Activated T-cell treated with anti-CD3 and anti-CD28 coated beads for 4 hours (primary cell): Measurements from ENCODE around the gene ATP11B.
"Not testable (repeated sequence)": the region's sequence is repeated elsewhere in the genome, so short reads cannot be mapped to it uniquely, and the experiment has no call there.

Experiments
- DNase-seq: peaks from one replicate; pipeline ENCODE4 v3.0.0-alpha.2; 2020

Gene ATP11B

DNA sequence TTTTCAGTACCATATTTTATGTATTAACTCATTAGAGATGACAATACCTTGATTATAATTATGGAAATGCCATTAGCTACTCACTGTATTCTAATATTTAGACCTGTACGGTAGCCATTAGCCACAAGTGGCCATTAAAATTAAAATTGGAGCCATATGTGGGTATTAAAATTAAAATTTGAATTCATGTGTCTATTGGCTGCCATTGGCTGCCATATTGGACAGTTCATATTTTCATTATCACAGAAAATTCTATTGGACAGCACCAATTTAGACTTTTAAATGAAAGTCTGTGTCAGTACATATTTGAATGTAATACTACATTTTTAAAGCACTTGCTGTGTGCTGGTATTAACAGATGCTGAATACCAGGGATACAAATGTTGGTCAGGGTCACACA, 3.0 kb downstream of the ATP11B start:
- no peak for DNase-seq

DNA sequence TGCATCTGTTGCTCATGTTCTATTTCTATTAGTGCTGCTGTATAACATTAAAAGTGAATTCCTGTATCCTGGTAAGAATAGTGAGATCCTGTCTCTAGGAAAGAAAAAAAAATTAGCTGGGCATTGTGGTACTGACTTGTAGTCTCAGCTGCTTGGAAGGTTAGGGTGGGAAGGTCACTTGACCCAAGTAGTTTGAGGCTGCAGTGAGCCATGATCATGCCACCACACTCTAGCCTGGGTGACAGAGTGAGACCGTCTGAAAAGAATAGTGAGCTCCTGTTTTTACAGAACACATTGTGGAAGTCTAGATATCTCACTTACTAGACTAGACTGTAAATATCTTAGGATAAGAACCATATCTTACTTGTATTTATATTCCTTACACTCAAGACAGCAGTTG, 4.6 kb downstream of the ATP11B start:
- DNase-seq: no peak

GRCh38 chr3:182799143-182799542, 5.8 kb downstream of the ATP11B start:
- not testable (repeated sequence) for DNase-seq

GRCh38 chr3:182800508-182800907, 7.2 kb downstream of the ATP11B start:
- no peak for DNase-seq

DNA sequence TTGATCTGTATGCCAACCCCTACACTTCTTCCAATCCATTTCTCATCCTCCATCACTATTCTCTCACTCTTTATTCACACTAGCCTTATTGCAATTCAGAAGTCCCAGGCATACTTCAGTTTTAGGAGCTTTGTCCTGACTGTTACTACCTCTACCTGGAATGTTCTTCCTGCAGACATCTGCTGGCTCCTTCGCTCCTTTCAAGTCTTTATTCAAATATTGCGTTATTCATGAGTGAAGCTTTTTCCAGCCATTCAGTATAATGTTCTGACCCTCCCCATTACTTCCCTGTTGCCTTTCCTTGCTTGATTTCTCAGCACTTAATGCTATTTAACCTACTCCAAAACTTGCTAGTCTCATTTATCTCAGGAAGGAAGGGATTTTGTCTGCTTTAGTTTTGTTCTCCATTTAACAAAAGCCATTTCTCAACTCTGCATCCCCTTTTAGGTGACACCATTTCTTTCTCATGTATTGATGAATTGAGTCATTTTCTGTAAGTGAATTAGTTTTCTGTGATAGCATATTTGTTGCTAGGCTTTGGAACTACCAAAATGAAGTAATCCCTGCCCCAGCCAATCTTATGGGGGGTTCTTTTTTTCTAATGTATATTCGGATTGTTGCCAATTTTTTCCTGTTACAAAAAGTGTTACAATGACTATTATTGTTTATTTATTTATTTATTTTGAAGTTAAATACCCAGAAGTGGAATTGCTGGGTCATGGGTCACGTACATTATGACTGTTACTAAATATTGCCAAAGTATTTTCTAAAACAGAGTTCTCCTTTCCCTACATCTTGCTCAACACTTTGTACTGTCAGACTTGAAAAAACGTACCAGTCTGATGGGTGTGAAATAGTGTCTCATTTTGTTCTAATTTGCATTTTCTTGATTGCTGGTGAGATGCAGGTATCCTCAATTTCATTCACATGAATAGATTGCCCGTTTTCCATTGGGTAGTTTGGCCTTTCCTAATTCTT, 9.4 kb downstream of the ATP11B start:
- DNase-seq: no peak

DNA sequence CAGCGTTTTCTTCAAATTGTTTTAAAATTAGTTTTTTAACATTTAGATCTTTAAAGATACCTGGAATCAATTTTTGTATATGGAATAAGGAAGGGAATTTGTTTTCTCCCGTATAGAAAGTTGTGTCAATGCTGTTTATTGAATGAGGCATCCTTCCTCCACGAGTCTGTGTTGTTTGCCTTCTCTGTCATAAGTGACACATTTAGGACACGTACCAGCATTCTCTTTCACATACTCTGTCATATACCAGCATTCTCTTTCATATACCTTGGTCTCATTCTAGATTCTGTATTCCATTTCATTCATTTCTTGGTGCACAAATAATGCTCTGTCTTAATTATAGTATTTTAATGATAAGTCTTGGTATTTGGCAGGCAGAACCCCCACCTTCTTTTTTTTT, 10.3 kb downstream of the ATP11B start:
- no peak for DNase-seq

GRCh38 chr3:182807061-182807460, 13.8 kb downstream of the ATP11B start:
- DNase-seq: no peak

GRCh38 chr3:182808041-182808770, 14.9 kb downstream of the ATP11B start:
- DNase-seq: no peak

DNA sequence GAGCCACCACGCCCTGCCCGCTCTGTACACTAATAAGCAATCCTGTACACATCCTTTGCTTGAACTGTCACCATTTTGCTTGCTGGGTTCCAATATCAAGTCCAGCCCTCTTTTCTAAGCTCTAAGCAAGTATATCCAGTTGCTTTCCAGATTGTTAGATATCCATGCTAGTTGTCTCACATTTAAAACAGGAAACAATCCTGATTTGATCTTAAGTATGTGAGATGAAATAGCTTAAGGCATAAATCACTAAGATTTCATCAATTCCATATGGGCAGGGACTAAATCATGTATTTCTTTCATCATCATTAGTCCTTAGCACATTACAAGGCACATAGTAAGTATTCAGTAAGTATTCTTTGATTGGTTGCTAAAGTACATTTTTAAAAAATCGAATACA, 16.2 kb downstream of the ATP11B start:
- no peak for DNase-seq

DNA sequence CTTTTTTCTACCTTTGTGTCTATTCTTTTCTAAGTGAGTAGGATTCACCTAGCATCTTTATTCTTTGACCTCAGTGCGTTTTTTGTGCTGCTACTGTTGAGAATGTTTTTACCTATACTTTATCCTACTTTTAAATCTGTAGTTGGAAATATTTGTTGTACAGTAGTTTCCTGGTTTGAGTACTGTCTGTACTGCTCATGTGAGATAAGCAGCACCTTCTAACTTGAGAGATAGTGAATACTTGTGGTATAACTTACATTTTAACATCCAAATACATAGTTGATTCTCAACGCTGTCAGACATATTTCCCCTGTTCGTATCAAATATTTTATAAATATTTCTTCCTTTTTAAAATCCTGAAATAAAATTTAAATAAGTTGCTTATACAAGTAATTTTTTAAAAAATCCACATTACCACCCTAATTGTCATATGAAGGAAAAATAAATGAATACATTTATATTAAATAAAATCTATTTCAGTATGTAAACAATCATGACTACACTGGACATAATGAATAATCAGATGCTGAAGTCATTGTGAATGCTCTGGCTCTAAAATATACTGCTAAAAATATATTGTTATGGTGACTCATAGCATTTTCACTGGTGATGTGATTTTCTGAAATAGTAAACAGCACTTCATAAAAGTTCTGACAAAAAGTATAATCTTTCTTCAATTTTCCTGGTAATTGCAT, 17.4 kb downstream of the ATP11B start:
- DNase-seq: no peak

DNA sequence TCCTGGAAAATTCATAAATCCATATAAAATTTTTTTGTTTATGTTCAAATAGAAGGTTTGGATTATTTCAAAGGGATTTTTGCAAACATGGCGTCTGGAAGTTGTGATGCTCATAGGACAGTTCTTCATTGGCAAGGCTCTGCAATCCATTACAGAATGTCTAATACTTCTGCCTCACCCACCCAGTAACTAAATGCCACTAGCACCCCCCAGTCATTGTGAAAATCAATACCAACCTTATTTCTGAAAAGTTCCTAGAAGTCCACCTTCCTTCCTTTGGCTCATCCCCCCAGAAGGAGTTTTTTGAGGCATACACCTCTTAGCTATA, 17.9 kb downstream of the ATP11B start:
- DNase-seq: no peak

- DNase-seq: no peak
Observed at GRCh38 chr3:182812123-182812522, 18.8 kb downstream of the ATP11B start.

GRCh38 chr3:182814419-182815062, 21.2 kb downstream of the ATP11B start:
- DNase-seq: no peak

GRCh38 chr3:182816181-182816580, 22.9 kb downstream of the ATP11B start:
- DNase-seq: no peak

DNA sequence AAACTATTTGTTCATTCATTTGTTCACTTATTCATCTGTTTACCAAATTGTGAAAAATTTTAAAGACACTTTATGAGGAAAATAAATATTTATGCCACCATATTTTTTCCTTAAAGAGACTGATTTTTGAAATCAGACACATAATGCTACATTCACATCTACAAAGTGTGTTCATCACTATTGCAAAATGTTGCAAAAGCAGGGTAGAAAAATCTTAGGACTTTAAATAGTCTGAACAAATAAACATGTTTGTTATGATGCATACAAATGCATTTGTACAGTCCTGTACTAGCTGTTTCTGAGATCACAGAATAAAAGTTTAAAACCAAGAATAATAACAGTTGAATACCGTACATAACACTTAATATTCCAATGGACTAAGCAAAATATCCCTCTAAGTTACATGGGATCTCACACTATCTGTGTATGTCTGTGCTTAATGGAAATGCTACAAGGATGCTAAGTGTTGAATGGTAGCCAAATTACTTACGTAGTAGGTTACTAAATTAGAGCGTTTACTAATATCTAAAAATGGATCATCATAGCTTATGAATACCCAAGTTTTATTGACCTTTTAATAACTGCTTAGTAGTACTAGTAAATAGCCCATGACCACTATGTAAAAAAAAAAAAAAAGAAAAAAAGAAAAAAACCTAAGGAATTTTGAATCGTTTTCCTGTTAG, 25.1 kb downstream of the ATP11B start:
- DNase-seq: no peak

- DNase-seq: no peak
Observed at GRCh38 chr3:182821221-182821981, 28.1 kb downstream of the ATP11B start.

- not testable (repeated sequence) for DNase-seq
Observed at GRCh38 chr3:182822260-182822659, 29.0 kb downstream of the ATP11B start.

GRCh38 chr3:182824957-182825356, 31.7 kb downstream of the ATP11B start:
- no peak for DNase-seq

DNA sequence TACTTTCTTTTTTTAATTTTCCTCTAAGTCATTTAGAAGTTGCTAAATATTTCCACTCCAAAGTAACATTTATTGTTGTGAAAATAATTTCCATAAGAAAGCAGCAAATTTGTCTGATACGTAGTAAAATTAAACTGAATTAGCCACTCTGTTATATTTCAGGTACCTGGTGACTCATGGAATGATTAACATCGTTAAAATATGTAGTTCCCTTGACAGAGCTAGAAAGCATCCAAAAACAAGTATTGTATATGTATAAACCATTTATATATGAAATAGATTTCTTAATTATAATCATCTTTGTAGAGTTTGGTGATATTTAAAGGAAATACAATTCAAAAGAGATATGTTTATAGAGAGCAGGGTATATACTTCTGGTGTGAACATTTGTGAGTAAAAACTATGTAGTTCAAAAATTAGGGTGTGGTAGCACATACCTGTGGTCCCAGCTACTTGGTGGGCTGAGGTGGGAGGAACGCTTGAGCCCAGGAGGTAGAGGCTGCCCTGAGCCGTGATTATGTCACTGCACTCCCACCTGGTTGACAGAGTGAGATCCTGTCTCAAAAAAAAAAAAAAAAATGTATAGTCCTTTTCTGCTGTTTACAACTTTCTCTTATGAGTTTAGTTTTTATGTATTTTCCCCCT, 36.6 kb downstream of the ATP11B start:
- DNase-seq: no peak

- DNase-seq: no peak
Observed at GRCh38 chr3:182837855-182838454, 44.7 kb downstream of the ATP11B start.

GRCh38 chr3:182843478-182843877, 50.2 kb downstream of the ATP11B start:
- DNase-seq: no peak
